GM18508 (cell line): ENCODE data around the gene TMBIM6.

ENCODE experiments used
- ATAC-seq: cut with Tn5 transposase; IDR thresholded peaks from one replicate; pipeline ENCODE4 v1.9.1; 2021; ENCODE audit warnings: moderate number of reproducible peaks; ENCODE audit not compliant: insufficient read depth, unreplicated experiment

TMBIM6 gene

GRCh38 chr12:49795654-49796105, 54.3 kb downstream of the TMBIM6 start:
- no peak for ATAC-seq

DNA sequence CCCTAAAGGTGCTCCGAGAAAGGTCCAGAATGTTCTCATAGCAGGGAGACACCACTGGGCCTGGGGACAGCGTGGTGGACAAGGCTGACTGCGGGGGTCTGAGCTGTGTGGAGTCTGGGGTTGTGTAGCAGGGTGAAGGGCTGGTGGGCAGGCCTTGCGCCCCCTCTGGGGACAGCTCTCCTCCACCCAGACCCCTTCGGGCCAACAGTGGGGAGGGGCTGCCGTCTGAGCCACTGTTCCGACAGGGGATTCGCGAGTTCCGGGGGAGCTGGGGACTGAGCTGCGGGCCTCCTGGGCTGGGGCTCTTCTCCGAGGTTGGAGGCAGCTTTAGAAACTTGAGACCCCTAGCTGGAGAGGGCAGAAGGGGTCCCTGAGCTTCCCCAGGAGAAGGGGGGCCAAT, 54.8 kb downstream of the TMBIM6 start:
- no peak for ATAC-seq

- ATAC-seq: no peak
Observed at GRCh38 chr12:49796606-49797448, 55.5 kb downstream of the TMBIM6 start.

- no peak for ATAC-seq
Observed at GRCh38 chr12:49797449-49797776, 56.1 kb downstream of the TMBIM6 start.

GRCh38 chr12:49798248-49798647, 56.9 kb downstream of the TMBIM6 start:
- ATAC-seq: no peak

DNA sequence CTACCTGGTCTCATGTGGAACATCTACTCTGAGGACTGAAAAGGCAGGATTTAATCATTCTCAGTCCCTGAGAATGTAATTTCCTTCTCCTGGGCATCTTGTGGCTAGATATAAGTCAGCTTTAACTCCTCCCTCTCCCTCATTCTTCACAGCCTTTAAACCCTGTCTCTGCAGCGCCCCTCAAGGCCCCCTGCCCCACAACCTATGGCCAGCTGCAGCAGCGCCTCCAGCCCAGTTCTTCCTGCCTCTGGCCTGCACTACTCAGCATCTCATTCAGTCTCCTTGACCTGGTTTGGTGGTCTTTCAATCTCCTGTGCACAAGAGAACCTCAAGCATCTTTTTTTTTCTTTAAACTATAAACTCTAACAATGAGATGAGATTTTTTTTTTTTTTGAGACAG, 57.6 kb downstream of the TMBIM6 start:
- no peak for ATAC-seq

- ATAC-seq: no peak
Observed at GRCh38 chr12:49800421-49801140, 59.2 kb downstream of the TMBIM6 start.

DNA sequence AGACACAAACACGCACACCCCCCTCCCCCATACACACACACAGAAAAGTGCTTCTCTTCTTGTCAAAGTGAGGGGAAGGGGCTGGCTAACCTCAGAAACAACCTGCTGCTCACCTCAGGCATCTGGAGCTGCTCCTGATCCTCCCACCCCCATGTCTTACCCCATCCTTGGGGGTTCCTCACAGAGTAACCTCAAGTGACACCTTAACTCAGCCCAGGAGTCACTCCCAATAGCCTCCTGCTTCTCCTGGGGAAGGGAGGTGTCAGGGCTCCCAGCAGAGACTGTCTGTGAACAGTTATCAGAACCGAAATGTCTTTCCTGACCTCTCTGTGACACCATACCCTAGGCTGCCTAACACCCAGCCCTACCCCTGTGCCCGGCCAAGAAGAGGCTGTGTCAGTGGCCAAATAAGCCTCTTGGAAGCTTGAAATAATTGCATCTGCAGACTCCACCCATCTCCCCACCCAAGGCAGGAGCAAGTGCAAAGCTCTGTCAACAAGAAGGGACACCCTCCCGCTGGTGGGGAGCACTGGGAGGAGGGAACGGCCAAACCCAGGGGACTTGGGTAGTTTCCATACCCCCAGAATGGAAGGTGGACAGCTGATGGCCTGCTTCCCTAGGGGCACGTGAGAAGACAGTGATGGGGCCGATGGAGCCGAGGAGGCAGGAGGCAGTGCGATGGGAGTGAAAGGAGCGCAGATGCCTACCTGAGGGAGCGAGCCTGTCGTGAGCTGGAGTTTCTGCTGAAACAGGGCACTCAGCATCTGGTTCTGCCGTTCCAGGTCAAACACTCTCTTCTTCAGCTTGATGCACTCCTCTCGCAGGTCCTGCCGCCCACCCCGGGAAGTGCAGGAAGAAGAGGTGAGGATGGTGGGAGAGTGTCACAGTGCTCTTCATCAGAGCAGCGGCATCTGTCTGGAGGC, 60.0 kb downstream of the TMBIM6 start:
- ATAC-seq: no peak

DNA sequence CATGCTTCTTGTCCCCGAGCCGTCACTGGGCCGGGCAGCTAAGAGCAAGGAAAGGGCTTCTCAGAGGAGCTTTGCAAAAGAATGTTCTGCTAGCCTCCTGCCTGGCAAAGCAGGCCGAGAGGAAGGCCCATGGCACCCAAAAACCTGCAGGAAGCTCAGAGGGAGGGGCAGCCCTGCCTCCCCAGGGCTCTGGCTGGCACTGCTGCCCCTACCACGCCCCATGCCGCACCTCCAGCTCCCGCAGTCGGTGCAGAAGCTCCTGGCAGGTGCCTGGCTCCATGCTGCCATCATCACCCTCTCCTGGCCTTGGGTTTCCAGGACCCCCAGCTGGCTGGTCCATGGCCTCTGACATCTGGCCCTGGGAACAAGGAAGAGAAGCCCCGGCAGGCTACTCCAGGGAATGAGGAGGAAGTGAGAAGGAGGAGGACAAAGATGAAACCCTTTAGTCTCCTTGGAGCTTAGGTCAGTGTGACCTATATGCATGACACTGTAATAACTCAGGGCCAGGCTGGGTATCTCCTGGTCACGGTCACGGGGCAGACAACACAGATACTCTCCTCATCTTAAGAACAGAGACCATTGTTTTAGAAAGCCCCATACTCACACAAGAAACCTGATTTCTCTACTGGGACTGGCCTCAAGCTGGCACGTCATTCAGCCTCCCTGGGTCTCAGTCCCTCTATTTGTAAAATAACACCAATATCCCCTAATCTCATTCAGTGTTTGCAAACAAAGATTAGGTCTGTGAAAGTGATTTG, 62.5 kb downstream of the TMBIM6 start:
- no peak for ATAC-seq

GRCh38 chr12:49804821-49805220, 63.5 kb downstream of the TMBIM6 start:
- ATAC-seq: no peak

GRCh38 chr12:49805409-49805808, 64.1 kb downstream of the TMBIM6 start:
- no peak for ATAC-seq

DNA sequence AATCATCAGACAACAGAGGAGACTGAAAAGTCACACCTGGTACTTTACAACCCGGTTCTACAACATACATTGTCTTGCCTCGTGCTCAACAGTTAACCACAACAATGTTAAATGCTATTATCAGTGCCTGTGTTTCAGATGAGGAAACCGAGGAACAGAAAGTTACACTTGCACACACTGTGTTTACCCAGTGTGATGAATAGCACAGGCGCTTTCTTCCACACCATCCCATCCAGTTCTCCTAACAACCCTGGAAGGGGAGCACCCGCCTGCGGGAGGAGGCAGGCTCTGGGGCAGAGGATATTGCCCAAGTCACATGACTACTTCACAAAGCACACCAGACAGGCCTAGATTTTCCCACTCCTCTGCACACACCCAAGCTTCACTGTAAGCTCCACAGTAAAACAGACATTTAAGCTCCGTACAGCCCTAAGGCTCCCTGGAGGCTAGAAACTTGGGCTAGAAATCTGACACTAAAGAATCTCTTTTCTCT, 65.0 kb downstream of the TMBIM6 start:
- no peak for ATAC-seq

GRCh38 chr12:49806877-49807276, 65.5 kb downstream of the TMBIM6 start:
- ATAC-seq: no peak

DNA sequence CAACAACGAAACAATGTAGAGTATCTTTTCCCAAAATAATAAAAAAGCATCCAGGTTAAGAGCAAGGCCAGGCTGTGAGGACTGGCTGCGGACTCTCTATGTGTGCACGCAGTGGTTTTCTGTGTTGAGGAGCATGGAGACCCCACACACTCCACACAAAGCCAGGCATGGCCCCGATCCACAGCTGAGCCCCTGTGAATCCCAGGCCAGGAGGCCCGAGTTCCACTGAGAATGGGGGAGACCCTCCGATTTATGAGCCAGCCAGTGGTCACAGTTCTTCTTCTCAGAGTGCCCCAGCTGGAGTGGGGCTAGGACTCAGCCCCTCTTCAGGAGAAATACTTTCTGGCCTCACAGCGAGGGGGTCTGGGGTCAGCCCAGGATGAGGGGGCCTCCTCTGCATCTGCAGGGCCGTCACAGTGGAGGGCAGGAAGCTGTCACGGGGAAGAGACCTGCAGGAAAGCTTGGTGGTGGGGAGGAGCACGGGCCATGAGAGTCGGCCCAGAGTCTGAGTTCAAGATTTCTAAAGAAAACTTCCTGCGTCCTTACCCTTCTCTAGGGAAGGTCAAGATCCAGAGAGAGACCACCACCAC, 66.7 kb downstream of the TMBIM6 start:
- no peak for ATAC-seq

DNA sequence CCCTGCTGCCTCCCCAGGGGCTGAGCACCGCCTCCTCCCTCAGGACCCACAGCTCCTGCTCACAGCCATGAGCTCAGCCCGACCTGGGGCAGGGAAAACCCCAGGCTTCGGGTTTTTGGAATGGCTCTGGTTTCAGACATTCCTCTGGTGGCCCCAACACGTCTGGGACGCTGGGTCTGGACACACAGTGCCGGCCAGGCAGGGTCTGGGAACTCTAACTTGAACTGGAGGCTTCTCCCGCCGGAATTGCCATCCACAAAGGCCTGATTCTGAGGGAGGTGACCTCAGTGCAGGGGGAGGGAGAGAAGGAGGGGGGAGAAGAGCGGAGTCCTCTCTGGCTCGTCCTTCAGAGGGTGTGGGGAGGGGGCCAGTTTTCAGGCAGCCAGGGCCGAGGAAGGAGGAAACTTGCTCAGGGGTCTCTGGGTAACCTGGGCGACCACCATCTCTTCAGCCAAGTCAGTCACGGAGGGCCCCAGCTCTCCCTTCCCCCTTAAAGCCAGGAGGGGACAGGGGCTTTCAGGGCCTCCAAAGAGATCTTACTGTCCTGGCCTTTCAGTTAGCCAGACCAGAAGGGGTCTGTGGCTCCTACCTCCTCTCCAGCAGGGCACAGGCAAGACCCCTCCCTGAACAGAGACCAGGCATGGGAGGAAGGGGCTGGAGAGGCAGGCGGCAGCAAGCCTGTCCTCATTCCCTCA, 67.5 kb downstream of the TMBIM6 start:
- no peak for ATAC-seq

GRCh38 chr12:49809381-49809905, 68.1 kb downstream of the TMBIM6 start:
- no peak for ATAC-seq

DNA sequence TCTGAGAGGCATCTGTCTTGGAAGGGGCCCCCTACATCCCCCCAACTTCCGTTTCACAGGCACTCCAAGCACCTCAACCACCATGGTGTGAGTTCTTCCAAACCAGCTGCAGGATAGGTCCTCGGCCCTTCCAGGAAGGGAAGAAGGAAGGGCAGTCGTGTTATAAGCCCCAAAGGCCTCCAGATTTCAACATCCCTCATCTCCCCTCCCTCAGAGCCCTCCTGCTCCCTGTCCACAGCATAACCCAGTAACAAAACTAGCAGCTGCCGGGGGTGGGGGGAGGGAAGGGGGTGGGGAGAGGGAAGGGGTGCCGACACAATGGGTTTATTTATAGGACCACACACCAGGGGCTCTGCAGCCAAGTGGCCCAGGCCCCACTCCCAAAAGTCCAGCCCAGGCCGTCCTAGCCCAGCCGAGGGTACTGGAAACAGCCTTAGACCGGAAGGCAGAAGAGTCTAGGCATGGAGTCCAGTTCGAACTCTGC, 68.6 kb downstream of the TMBIM6 start:
- no peak for ATAC-seq

GRCh38 chr12:49811136-49811535, 69.8 kb downstream of the TMBIM6 start:
- no peak for ATAC-seq
